Fibroblast of the conjunctiva (primary cell): ENCODE measurements around the gene LGR6.

Experiments used
- DNase-seq: peaks from one replicate; pipeline ENCODE4 v3.0.0-alpha.2; 2010; ENCODE audit warnings: low read depth

LGR6 gene

DNA sequence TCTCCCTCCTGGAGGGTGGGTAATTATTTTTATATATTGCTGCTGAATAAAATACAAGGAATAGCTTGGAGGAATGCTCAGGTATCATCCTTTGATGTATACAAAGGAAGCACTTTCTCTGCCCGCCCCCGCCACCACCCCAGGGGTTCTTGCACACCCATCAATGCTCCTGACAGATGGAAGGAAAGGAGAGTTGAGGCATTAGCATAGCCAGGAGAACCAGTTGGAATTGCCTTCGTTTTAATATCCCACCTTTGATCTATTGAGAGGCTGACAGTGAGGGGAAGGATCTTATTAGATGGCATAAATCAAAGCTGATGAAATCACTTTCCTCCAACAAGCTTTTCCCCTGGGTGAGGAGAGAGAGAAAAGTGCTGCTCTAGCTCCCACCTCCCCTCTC lies 71.1 kb downstream of the LGR6 start:
- DNase-seq = no peak

DNA sequence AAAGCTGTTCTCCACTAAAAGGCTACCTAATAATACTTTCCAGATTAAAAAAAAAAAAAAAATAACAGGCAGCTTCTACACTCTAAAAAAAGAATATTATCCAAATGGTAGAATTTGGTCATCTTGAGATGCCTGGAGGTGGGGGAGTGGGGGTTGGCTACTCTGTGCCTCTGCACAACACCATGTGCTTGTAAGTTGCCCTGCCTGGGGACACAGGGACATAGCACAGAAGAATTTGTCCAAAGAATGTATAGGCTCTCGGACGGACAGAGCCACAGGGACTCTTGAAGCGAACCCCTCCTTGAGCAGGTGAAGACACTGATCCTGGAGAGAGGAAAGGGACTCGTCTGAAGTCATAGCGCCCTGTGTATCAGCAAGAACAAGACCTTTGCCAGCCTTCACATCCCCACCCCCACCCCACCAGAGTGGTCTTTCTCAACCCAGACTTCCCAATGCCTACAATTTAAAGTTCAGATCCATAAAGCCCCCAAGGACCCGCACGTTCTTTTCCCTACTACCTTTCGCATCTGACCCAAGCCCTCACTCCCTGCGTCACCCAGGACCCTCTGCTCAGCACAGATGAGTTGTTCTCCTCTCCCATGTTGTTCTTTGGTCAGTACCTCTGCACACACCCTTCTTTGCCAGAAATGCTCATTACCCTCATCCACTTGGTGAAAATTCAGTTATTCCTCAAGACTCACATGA lies 72.6 kb downstream of the LGR6 start:
- DNase-seq = no peak

DNA sequence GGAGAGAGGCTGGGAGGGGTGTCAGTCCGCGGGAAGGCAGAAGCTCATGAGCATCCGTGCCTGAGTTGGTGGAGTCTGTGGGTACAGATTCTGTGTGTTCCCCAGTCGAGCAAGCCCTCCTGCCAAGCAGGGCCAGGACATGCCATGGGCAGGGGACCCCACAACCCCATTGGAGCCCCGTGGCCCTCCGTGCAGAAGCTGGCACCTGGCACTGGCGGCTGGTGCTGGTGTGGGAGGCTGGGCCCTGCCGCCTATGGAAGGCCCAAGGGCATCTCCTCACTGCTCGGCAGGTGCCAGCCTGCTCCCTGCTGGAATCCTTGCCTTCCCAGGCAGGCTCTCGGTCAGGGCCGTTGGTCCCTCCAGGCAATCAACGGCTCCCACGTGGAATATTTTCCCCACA lies 74.4 kb downstream of the LGR6 start:
- DNase-seq = no peak

DNA sequence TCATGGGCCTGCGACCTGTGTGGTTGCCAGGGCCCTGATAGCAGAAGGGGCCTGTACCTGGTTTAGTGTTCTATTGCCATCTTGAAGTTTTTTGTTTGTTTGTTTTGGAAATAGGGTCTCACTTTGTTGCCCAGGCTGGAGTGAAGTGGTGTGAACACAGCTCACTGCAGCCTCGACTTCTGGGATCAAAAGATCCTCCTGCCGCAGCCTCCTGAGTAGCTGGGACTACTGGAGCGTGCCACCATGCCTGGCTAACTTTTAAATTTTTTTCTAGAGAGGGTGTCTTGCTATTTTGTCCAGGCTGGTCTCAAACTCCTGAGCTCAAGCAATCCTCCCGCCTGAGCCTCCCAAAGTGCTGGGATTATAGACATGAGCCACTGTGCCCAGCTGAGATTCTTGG lies 75.2 kb downstream of the LGR6 start:
- DNase-seq = no peak

- no peak for DNase-seq
Observed at GRCh38 chr1:202270871-202271326, 77.3 kb downstream of the LGR6 start.

- DNase-seq = no peak
Observed at GRCh38 chr1:202272103-202272845, 78.7 kb downstream of the LGR6 start.

GRCh38 chr1:202274611-202275010 lies 81.0 kb downstream of the LGR6 start:
- DNase-seq = no peak

DNA sequence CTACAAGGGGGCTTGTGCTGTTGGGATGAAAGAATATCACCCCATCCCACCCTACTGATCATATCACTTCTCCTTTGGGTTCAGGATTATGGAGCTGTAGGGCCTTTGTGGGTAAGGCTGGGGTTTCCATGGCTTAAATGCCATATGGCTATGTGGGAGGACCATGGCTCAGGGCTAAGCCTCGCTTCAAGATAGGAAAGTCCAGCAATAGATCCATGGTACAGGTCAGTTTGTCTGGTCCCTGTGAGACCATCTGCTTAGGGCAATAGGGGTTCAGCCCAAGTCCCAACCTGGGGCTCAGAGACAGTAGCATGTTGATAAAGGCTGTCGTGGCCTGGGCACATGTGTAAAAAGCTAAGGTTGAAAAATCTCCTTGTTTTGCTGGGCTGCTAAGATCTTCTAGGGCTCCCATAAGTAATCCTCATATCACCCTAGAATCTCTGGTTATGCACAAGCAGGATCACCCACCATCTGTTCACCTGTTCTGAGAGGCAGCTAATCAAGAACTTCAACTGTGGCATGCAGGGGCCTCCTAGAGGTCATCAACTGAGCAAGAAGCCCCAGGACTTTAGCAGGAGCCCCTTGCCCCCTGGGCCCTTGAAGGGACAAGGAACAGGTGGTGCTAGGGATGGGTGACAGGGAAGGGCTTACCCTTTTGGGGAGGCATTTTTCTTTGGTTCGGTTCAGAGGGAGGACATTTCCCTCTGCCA lies 81.6 kb downstream of the LGR6 start:
- DNase-seq = no peak

DNA sequence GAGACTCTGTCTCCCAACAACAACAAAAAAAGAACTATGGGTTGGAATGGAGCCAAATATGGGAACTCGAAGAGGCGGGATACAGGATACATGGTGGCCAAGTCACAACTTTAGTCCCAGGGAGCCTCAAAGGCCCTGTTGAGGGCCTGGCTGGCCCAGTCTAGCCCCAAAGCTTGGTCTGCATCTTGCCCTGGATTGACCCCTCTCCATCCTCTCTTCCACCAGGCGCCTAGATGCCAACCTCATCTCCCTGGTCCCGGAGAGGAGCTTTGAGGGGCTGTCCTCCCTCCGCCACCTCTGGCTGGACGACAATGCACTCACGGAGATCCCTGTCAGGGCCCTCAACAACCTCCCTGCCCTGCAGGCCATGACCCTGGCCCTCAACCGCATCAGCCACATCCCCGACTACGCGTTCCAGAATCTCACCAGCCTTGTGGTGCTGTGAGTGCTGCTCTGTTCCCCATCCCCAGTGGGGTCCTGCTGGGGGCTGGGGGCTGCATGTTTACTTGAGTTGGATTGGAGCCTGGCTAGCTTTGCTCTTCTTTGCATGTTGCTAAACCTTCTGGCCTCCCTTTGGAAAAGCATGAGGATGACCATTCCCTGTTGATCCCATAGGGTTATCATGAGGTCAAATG lies 82.6 kb downstream of the LGR6 start:
- DNase-seq = no peak

DNA sequence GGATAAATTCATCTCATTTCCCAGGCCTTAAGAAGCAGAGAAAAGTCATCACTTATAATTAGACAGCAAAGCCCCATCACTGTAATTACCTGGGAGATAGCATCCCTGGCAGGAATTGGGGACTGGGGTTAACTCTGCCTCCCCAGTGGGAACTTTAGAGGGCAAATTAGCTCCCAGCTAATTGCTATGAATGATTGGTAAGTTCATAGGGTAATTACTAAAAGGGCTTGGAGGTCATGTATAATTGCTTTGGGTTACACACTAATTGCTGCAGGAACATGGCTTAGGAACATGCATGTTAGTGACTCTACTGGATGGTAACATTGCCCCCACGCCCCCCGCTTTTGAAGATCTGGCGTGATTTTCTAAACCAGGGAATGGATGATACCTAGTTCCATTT lies 83.3 kb downstream of the LGR6 start:
- no peak for DNase-seq

DNA sequence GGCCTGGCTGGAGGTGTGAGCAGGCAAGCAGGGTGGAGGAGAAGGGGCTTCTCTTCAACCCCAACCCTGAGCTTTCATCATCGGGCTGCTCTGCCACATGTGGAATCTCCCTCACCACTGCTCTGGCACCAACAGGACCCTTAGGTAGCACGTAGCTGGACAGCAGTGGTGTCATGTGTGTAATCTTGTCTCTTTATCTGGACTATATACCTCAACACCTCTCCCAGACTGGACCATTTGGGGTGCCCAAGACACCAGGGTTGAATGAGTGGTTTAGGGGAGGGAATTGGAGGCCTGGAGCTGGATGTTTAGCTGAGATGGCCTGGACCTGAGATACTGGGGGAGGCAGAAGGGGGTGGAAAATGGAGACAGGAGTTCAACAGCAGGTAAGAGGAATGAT lies 85.2 kb downstream of the LGR6 start:
- DNase-seq = no peak

GRCh38 chr1:202279806-202280205 lies 86.2 kb downstream of the LGR6 start:
- DNase-seq = no peak

- no peak for DNase-seq
Observed at GRCh38 chr1:202280595-202280994, 87.0 kb downstream of the LGR6 start.

DNA sequence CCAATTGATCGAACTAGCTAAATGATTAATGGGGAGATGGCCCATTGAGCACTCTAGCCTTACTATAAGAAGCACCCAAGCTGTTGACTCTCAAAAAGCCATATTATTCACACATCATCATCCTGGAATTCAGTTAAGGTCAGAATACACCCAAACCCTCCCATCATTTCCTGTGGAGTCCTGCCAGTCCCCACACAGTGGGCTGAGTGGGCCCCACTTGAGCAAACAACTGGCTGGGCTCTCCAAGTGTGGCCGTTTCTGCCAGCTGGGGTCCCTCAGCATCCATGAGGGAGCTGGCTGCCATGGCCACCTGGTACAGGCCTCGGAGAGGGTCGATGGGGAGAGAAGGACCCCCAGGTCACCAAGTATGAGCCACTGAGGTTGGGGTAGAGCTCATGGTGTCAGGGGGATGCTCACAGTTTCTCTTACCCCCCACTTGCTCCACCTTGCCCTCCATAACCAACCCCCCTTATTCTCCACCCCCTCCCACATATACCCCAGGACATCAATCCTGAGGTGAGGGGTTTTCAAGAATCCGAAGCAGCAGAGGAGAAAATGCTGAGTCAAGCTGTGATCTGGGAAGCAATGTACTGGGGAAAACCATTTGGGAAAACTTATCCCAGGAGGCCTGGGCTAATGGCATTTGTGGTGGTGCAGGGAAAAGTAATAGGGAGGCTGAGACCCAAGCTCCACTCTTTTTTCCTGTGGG lies 87.9 kb downstream of the LGR6 start:
- no peak for DNase-seq

DNA sequence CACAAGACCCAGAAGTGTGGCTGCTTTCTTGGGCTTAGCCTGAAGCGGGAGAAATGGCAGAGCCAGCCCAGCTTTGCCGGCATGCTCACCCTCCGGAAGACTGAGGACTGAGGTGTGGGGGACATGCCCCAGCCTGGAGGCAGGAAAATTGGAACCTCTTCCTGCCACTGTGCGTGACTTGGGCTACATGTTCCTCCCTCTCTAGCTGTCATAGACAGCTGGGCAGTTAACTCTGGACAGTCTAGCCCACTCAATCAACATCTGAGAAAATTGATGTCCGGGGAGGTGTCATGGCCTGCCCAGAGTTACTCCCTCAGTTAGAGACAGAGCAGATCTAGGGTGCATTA lies 88.4 kb downstream of the LGR6 start:
- DNase-seq = no peak

DNA sequence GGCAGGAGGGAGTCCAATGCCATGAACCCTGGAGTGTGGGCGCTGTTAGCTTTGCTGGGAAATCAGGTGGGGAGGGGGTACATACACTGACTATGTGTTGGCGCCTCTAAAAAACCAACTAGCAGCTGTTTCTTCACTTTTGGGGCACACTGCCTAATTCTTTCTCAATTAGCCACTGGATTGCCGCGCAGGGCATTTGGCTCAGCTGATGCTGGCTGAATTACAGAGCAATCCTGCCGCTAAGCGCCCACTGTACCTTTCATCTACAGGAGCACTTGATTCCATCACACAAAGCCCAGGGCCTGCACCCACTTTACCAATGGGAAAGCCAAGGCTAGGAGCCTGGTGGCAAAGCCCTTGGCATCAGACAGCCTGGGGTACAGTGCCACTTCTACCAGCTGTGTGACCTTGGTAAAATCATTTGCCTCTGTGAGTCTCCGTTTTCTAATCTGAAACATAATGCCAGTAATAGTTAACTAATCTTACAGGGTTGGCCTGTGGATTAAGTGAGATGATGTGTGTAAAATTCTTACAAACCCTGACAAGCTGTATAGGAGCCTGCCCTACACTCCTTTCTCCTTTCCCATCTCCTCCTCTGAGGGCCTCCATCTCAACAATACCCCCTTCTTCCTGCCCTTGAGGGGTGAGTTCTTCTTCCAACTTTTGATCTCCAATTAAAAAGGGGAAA lies 89.1 kb downstream of the LGR6 start:
- no peak for DNase-seq

DNA sequence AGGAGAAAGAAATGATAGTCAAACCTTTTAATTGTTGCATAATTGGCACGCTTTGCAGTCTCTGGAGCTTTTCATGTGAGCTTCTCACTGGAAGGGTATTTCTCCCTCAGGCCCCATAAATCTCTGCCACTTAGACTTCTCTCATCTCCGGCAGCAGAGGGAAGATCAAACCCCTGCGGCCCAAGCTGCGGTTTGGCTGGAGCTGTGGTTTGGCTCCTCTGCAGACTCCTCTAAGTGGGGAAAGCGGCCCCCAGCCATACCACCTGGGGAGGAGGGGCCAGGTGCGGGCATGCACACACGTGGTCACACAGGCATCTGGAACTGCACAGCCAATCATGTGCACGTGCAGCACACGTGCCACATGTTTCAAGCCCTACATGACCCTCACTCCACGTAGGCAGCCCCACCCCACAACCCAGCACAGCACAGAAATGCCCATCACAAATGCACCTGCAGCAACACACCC lies 89.8 kb downstream of the LGR6 start:
- peak; percentile 8 for DNase-seq

GRCh38 chr1:202283991-202284390 lies 90.4 kb downstream of the LGR6 start:
- no peak for DNase-seq

- no peak for DNase-seq
Observed at GRCh38 chr1:202285908-202286307, 92.3 kb downstream of the LGR6 start.

- DNase-seq = no peak
Observed at GRCh38 chr1:202286622-202287097, 93.1 kb downstream of the LGR6 start.

- no peak for DNase-seq
Observed at GRCh38 chr1:202287196-202287595, 93.6 kb downstream of the LGR6 start.
